ENCODE measurements around the gene SIL1. TPM values are rescaled to one million over a fixed set of nuclear protein-coding genes. Genes with fewer than 3 reads are reported as not detected.
"Not testable (repeated sequence)": the region's sequence is repeated elsewhere in the genome, so short reads cannot be mapped to it uniquely, and the experiment has no call there.

SIL1 gene
- total RNA-seq, 1 donor from 2014 or later: 39.3 TPM

DNA sequence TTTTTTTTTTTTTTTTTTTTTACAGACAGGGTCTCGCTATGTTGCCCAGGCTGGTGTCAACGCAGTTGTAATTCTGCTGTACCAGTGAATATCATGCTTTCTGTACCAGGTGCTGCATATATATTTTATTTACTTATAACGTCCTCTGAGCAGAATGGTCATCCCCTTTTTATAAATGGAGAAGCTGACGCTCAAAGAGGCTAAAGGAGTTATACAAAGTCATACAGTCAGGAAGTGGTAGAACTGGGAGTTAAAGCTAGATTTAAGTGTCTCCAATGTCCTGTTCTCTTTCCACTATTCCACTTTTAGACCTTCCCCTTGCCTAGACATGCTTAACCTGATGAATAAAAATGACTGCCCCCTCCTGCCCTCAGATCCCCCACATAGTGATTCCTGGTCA is 1.2 kb upstream of the SIL1 start:
- no peak for DNase-seq
- no peaks in the 10 kb centered on the region for H3K27me3 ChIP-seq (ENCODE audit: low read depth)
- peaks cover 5% of the 10 kb centered on the region for H3K36me3 ChIP-seq
- H3K27ac ChIP-seq (replicated peaks): peak overlapping the region; percentile 95
- no peaks in the 10 kb centered on the region for H3K9me3 ChIP-seq (replicated peaks)
- intact Hi-C loops (cut with micrococcal nuclease): no loop called here
- no peak overlapping the region for H3K4me3 ChIP-seq
- TF ChIP-seq, protein P1, sequence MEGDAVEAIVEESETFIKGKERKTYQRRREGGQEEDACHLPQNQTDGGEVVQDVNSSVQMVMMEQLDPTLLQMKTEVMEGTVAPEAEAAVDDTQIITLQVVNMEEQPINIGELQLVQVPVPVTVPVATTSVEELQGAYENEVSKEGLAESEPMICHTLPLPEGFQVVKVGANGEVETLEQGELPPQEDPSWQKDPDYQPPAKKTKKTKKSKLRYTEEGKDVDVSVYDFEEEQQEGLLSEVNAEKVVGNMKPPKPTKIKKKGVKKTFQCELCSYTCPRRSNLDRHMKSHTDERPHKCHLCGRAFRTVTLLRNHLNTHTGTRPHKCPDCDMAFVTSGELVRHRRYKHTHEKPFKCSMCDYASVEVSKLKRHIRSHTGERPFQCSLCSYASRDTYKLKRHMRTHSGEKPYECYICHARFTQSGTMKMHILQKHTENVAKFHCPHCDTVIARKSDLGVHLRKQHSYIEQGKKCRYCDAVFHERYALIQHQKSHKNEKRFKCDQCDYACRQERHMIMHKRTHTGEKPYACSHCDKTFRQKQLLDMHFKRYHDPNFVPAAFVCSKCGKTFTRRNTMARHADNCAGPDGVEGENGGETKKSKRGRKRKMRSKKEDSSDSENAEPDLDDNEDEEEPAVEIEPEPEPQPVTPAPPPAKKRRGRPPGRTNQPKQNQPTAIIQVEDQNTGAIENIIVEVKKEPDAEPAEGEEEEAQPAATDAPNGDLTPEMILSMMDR (IDR thresholded peaks at IDR 0.05; ENCODE audit: borderline replicate concordance): no peak
- H3K4me1 ChIP-seq: peaks cover 33% of the 10 kb centered on the region

DNA sequence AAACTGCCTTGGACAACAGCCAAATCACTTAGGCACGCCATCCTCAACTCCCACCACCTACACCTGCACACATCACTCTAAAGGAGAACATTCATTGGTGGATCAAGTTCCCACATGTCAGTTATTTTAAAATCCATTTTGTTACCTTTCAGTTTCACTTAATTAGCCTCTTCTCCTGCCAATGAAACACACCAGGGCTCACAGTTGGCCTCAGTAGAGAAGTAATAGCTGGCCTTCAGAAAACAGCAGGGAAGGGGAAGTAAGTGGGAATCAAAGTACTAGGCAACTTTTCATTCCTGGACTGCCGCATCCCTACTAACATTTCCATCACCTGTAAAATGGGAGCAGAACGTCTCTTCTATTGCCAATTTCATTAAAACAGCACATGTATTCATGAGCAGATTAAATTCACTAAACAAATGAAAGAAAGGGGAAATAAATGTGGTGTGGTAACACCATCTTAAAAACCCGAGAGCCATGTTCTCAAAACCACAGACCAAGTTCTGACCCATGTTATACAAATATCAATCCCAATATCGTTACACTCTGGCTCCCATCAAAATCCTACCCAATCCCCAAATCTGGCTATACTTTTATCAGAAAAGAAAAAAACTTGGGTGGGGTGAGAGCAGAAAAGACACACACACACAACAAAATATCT is 1.7 kb downstream of the SIL1 start:
- H3K27me3 ChIP-seq (ENCODE audit: low read depth): no peaks in the 10 kb centered on the region
- TF ChIP-seq, protein P1 (IDR thresholded peaks at IDR 0.05; ENCODE audit: borderline replicate concordance): no peak
- peaks cover 5% of the 10 kb centered on the region for H3K36me3 ChIP-seq
- no peaks in the 10 kb centered on the region for H3K9me3 ChIP-seq (replicated peaks)
- DNase-seq: no peak
- peak overlapping the region; percentile 95 for H3K27ac ChIP-seq (replicated peaks)
- H3K4me3 ChIP-seq: no peak overlapping the region
- intact Hi-C loops (cut with micrococcal nuclease): no loop called here
- peaks cover 33% of the 10 kb centered on the region for H3K4me1 ChIP-seq

DNA sequence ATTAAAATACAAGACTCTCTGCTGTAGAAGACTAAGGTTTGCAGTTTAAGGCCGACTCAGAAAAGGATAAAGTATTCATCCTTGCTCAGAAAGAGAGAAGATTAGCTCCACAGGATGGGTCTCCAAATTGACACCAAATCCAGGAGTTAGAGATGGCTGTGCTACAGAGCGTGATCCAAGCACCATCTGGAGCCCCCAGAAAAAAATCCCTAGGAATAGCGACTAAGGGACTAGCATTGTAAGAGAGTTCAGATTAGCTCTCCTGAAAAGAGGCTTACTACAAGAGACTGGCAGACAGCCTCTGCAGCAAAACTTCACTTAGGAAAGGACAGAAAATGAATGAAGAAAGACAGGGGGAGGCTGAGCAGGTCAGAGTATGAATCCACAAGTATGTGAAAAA is 3.7 kb downstream of the SIL1 start:
- intact Hi-C loops (cut with micrococcal nuclease): no loop called here

DNA sequence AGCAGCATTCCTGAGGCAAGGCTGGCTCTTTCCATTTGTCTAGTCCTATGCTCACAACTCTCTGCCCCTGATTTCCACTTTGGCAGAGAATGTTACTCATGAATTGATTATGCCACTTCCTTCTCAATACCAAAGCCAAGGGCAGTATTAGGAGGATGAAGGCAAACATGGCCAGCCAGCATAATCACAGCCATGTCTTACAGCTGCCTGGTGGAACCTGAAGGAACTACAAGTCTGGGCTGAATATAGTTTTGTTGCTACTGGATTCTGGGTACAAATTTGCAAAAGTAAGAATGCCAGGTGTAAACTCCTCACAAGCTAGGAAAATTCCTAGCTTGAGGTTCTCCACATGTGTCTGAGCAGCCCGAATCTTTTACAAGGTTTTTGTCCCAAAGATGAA is 4.2 kb downstream of the SIL1 start:
- DNase-seq: no peak
- Histone ChIP-seq H3K27ac (replicated peaks) (no peak overlapping the region), H3K4me1 (peaks cover 25% of the 10 kb centered on the region), H3K27me3 (ENCODE audit: low read depth) (no peaks in the 10 kb centered on the region), H3K4me3 (no peak overlapping the region), H3K9me3 (replicated peaks) (no peaks in the 10 kb centered on the region), H3K36me3 (peaks cover 5% of the 10 kb centered on the region)
- intact Hi-C loops (cut with micrococcal nuclease): no loop called here
- TF ChIP-seq, protein P1 (IDR thresholded peaks at IDR 0.05; ENCODE audit: borderline replicate concordance): no peak

More for the DNA sequence above, 3.7 kb downstream of the SIL1 start:
- peaks cover 27% of the 10 kb centered on the region for H3K4me1 ChIP-seq
- H3K36me3 ChIP-seq: peaks cover 5% of the 10 kb centered on the region
- no peak for DNase-seq
- no peaks in the 10 kb centered on the region for H3K9me3 ChIP-seq (replicated peaks)
- no peak overlapping the region for H3K27ac ChIP-seq (replicated peaks)
- H3K27me3 ChIP-seq (ENCODE audit: low read depth): no peaks in the 10 kb centered on the region
- TF ChIP-seq, protein P1 (IDR thresholded peaks at IDR 0.05; ENCODE audit: borderline replicate concordance): no peak
- H3K4me3 ChIP-seq: no peak overlapping the region

DNA sequence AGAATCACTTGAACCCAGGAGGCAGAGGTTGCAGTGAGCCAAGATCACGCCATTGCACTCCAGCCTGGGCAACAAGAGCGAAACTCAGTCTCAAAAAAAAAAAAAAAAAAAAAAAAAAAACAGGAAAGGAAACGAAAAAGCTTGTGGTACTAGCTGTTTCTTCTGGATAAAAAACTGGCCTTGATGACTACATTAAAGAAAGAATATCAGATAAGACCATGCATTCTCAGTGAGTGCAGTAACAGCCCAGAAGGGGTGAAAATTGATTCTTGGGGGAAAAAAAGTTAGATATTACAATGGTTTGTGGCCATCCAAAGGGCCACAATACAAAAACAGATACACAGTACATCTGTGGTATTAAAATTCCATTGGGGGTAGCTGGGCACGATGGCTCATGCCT is 5.3 kb downstream of the SIL1 start:
- H3K4me1 ChIP-seq: peaks cover 29% of the 10 kb centered on the region
- H3K36me3 ChIP-seq; H3K27me3 ChIP-seq (ENCODE audit: low read depth); intact Hi-C loops (cut with micrococcal nuclease); H3K9me3 ChIP-seq (replicated peaks); DNase-seq; H3K27ac ChIP-seq (replicated peaks); H3K4me3 ChIP-seq: not testable (repeated sequence)

DNA sequence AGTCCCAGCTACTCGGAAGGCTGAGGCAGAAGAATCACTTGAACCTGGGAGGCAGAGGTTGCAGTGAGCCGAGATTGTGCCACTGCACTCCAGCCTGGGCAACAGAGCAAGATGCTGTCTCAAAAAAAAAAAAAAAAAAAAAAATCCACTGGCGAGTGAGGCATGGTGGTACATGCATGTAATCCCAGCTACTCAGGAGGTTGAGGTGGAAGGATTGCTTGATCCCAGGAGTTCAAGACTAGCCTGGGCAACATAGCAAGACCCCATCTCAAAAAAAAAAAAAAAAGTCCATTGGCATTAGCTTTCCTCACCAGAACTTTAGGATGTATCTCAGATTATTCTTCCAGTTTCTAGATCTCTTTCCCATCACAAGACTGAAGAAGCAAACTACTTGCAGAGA is 6.2 kb downstream of the SIL1 start:
- H3K27me3 ChIP-seq (ENCODE audit: low read depth); H3K4me3 ChIP-seq; H3K36me3 ChIP-seq; intact Hi-C loops (cut with micrococcal nuclease); H3K9me3 ChIP-seq (replicated peaks); DNase-seq; H3K27ac ChIP-seq (replicated peaks): not testable (repeated sequence)
- H3K4me1 ChIP-seq: peaks cover 20% of the 10 kb centered on the region
